GM12878 (cell line): Measurements from ENCODE around the gene TARBP2. TPM values are rescaled to one million over a fixed set of nuclear protein-coding genes. Genes with fewer than 3 reads are reported as not detected.

Experiments
- ATAC-seq: fragments of 200-7000 bp; cut with Tn5 transposase; 3 replicates; pipeline ENCODE4 v1.9.1; 2020; ENCODE audit warnings: mild to moderate bottlenecking, moderate library complexity
- BruUV-seq: library from RNA; stranded (reverse); fragments of 400-500 nt; replicated peaks from 2 replicates; lab custom pipeline; 2021; lab: Mats Ljungman, UMichigan
- CTCF ChIA-PET: fragments of 300-600 bp; sonication (Branson Sonifier 250); formaldehyde crosslinking; extraction: SDS; loops from one replicate; lab custom pipeline; 2021; ENCODE audit warnings: inconsistent platforms; lab: Yijun Ruan, JAX
- POLR2A ChIA-PET: fragments of 350-600 bp; formaldehyde crosslinking; extraction: SDS; loops from one replicate; lab custom pipeline; 2021; ENCODE audit warnings: inconsistent platforms; lab: Charles Lee
- RAD21 ChIA-PET: fragments of 300-600 bp; sonication (Branson Sonifier 250); formaldehyde crosslinking; loops from one replicate; lab custom pipeline; 2023; ENCODE audit warnings: antibody characterized with exemption; ENCODE audit not compliant: unreplicated experiment; lab: Charles Lee
- SMC1A ChIA-PET: fragments of 300-600 bp; sonication (Branson Sonifier 250); formaldehyde crosslinking; loops from one replicate; lab custom pipeline; 2023; ENCODE audit not compliant: unreplicated experiment, uncharacterized antibody; lab: Charles Lee
- DNase-seq: peaks from one replicate; pipeline ENCODE4 v3.0.0-alpha.2; 2011; ENCODE audit warnings: low read depth, low spot score
- FAIRE-seq: peaks from 3 replicates; lab custom pipeline; 2011; peaks lifted over from hg19 to GRCh38; lab: Jason Lieb, UNC
- H2AFZ ChIP-seq: 2 replicates; pipeline ENCODE4 v1.6.0; 2011; ENCODE audit warnings: low read depth, low read length, control low read depth; ENCODE audit not compliant: control insufficient read depth
- H3K27ac ChIP-seq: 2 replicates; pipeline ENCODE4 v1.5.1; 2011; ENCODE audit warnings: control low read depth; ENCODE audit not compliant: control insufficient read depth, insufficient read depth
- H3K27me3 ChIP-seq, 2 experiments: replicated peaks in 1 of 2; 2 replicates each; pipeline versions ENCODE4 v1.6.0 to v1.6.1; 2011; ENCODE audit warnings: low read length in 1 of 2; ENCODE audit not compliant: control insufficient read depth in 2 of 2, insufficient read depth in 2 of 2
- H3K36me3 ChIP-seq, 2 experiments: 2 replicates each; pipeline ENCODE4 v1.5.1; 2011; ENCODE audit warnings: low read length in 1 of 2; ENCODE audit not compliant: control insufficient read depth in 2 of 2, insufficient read depth in 2 of 2
- H3K4me1 ChIP-seq: 2 replicates; pipeline ENCODE4 v1.6.1; 2011; ENCODE audit warnings: mild to moderate bottlenecking, low read length, moderate library complexity, mixed read lengths; ENCODE audit not compliant: control insufficient read depth, insufficient read depth
- H3K4me2 ChIP-seq: 2 replicates; pipeline ENCODE4 v1.6.0; 2011; ENCODE audit warnings: control low read depth; ENCODE audit not compliant: control insufficient read depth, insufficient read depth
- H3K4me3 ChIP-seq: fragments of 200-600 bp; sonication (generic); 2 replicates; pipeline ENCODE4 v1.5.1; 2016
- H3K79me2 ChIP-seq: 2 replicates; pipeline ENCODE4 v1.6.0; 2011; ENCODE audit warnings: low read length; ENCODE audit not compliant: control insufficient read depth, insufficient read depth
- H3K9ac ChIP-seq: 2 replicates; pipeline ENCODE4 v1.8.0; 2011; ENCODE audit warnings: low read length, control low read depth, mixed read lengths; ENCODE audit not compliant: control insufficient read depth, insufficient read depth
- H3K9me3 ChIP-seq: replicated peaks from 3 replicates; pipeline ENCODE4 v1.5.1; 2011; ENCODE audit warnings: mild to moderate bottlenecking, low read length; ENCODE audit not compliant: control insufficient read depth, insufficient read depth
- H4K20me1 ChIP-seq: 2 replicates; pipeline ENCODE4 v1.6.0; 2011; ENCODE audit not compliant: control insufficient read depth, insufficient read depth
- ASH2L ChIP-seq: fragments of 300-600, 200-600 bp; sonication (generic); IDR thresholded peaks from 2 replicates; pipeline ENCODE4 v1.6.1; 2017; ENCODE audit warnings: low read depth, mild to moderate bottlenecking, borderline replicate concordance
- CREB1 ChIP-seq: IDR thresholded peaks from 2 replicates; pipeline ENCODE4 v1.6.1; 2012; ENCODE audit warnings: low read depth, mild to moderate bottlenecking, inconsistent platforms
- EED ChIP-seq: sonication (generic); IDR thresholded peaks from 2 replicates; pipeline ENCODE4 v1.6.1; 2016; ENCODE audit warnings: antibody characterized with exemption, low read depth
- FOS ChIP-seq: IDR thresholded peaks from 3 replicates; pipeline ENCODE4 v1.6.1; 2011; ENCODE audit warnings: borderline replicate concordance; ENCODE audit not compliant: insufficient read length; ENCODE audit errors: extremely low read depth
- FOXM1 ChIP-seq: IDR thresholded peaks from 2 replicates; pipeline ENCODE4 v1.6.1; 2012; ENCODE audit warnings: low read depth, mild to moderate bottlenecking, inconsistent platforms, low read length, moderate library complexity
- HDAC6 ChIP-seq: fragments of 200-600 bp; sonication (generic); IDR thresholded peaks from one replicate; pipeline ENCODE4 v1.8.0; 2017; ENCODE audit warnings: antibody characterized with exemption; ENCODE audit not compliant: unreplicated experiment
- MEF2A ChIP-seq: IDR thresholded peaks from 2 replicates; pipeline ENCODE4 v1.6.1; 2011; ENCODE audit warnings: low read depth, mild to moderate bottlenecking, low read length, moderate library complexity; ENCODE audit not compliant: insufficient read depth
- RB1 ChIP-seq: fragments of 450-650 bp; formaldehyde crosslinking; IDR thresholded peaks from 2 replicates; pipeline ENCODE4 v1.6.1; 2017; ENCODE audit warnings: mild to moderate bottlenecking, borderline replicate concordance
- SMARCA5 ChIP-seq: fragments of 450-650 bp; IDR thresholded peaks from 2 replicates; pipeline ENCODE4 v1.6.1; 2017; ENCODE audit warnings: mild to moderate bottlenecking
- SUPT20H ChIP-seq: IDR thresholded peaks from 2 replicates; pipeline ENCODE4 v1.6.1; 2011; ENCODE audit warnings: low read depth, mild to moderate bottlenecking, low read length, moderate library complexity, borderline replicate concordance; ENCODE audit not compliant: control insufficient read depth
- TAF1 ChIP-seq: IDR thresholded peaks from 2 replicates; pipeline ENCODE4 v1.6.1; 2011; ENCODE audit warnings: mild to moderate bottlenecking, low read depth, low read length, borderline replicate concordance
- whole genome bisulfite sequencing: methylation state at CpG from one replicate; pipeline ENCODE4 v1.1.6; 2016; ENCODE audit warnings: low lambda C conversion rate; ENCODE audit not compliant: insufficient replicate concordance, insufficient coverage; ENCODE audit errors: missing lambda C conversion rate; 5-methylcytosine and 5-hydroxymethylcytosine counted together
- in situ Hi-C: fragments of 300-500 bp; cut with MboI; formaldehyde crosslinking; loops from 9 replicates; pipeline ENCODE4 v1.14.3; 2018; ENCODE audit warnings: mixed read lengths
- intact Hi-C: fragments of 100-400 bp; cut with micrococcal nuclease; formaldehyde crosslinking; loops from one replicate; pipeline ENCODE4 v1.14.2; 2022; ENCODE audit not compliant: unreplicated experiment
- polyA plus RNA-seq, 11 experiments: library from polyadenylated mRNA; depleted of rRNA in 4 of 11; unstranded in 6 of 11; stranded (reverse) in 5 of 11; fragments of >200 nt; fragmentation: Nextera tagmentation in 4 of 11; fragmentation: Illumina TruSeq in 1 of 11; extraction: Ambion mirVana in 4 of 11; extraction: Trizol in 1 of 11; gene quantifications; 1 replicate in 1 of 11; 2 replicates in 10 of 11; pipeline versions ENCODE4 v1.2.1 to v1.2.3, GENCODE V29; 2011 to 2016; ENCODE audit warnings: inconsistent platforms in 2 of 11, missing spikeins in 2 of 11, low read depth in 1 of 11
- total RNA-seq, 4 experiments: library from RNA; depleted of rRNA in 3 of 4; stranded (reverse); fragments of >200 nt in 3 of 4; fragmentation: Illumina TruSeq in 1 of 4; extraction: Trizol in 1 of 4; gene quantifications; 2 replicates each; pipeline versions ENCODE4 v1.2.1 to v1.2.3, GENCODE V29; 2013 to 2021
- TF ChIP-seq, protein P1 (sequence below): fragments of 450-650 bp; conservative IDR thresholded peaks from 2 replicates; pipeline ENCODE4 v1.6.1; 2017; ENCODE audit warnings: mild to moderate bottlenecking, moderate library complexity
- TF ChIP-seq, protein P2 (sequence below): IDR thresholded peaks from 2 replicates; pipeline ENCODE4 v1.6.1; 2011; ENCODE audit warnings: borderline replicate concordance, low read depth, mild to moderate bottlenecking, moderate library complexity, low read length; ENCODE audit not compliant: insufficient read depth, poor library complexity, severe bottlenecking
- TF ChIP-seq, protein P3 (sequence below): fragments of 450-650 bp; IDR thresholded peaks from 2 replicates; pipeline ENCODE4 v1.6.1; 2017; ENCODE audit warnings: mild to moderate bottlenecking, low read depth, inconsistent platforms; ENCODE audit not compliant: poor library complexity, severe bottlenecking
- TF ChIP-seq, protein P4 (sequence below): IDR thresholded peaks from 2 replicates; pipeline ENCODE4 v1.6.1; 2012; ENCODE audit warnings: low read depth, low read length, improper control_type of control experiment

The TARBP2 gene
- total and polyA plus RNA-seq, 10 of the 15 experiments (the other 5 are each of a cell fraction or from before 2014, with no cell fraction given): 5.5 to 60.1 (median 36.8) TPM

DNA sequence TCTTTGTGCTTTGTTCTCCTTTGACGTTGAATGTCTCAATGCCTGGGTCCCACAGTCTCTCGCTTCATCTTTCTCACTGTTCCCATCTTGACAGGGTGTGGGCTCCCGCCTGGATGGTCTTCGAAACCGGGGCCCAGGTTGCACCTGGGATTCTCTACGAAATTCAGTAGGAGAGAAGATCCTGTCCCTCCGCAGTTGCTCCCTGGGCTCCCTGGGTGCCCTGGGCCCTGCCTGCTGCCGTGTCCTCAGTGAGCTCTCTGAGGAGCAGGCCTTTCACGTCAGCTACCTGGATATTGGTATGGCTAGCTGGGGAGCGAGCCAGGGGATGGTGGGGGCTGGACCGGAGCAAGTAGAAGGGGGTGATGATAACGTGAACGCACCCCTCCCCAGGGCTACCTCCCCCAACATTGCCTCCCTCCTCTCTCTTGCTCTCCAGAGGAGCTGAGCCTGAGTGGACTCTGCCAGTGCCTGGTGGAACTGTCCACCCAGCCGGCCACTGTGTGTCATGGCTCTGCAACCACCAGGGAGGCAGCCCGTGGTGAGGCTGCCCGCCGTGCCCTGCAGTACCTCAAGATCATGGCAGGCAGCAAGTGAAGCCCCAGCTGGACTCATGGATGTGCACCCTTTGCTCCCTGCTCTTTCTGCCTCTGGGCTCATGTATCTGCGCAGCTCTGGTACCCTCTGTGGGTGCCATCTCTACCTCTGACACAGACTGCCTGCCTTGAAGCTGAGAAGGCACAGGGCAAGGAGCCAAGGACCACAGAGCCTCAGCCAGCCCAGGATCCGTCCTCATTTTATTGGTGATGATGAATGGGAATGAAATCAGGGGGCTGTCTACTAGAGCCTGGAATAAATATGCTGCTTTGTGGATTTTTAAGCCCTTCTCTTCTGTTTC lies 4.7 kb downstream of the TARBP2 start (continued):
- TF ChIP-seq, protein P1, sequence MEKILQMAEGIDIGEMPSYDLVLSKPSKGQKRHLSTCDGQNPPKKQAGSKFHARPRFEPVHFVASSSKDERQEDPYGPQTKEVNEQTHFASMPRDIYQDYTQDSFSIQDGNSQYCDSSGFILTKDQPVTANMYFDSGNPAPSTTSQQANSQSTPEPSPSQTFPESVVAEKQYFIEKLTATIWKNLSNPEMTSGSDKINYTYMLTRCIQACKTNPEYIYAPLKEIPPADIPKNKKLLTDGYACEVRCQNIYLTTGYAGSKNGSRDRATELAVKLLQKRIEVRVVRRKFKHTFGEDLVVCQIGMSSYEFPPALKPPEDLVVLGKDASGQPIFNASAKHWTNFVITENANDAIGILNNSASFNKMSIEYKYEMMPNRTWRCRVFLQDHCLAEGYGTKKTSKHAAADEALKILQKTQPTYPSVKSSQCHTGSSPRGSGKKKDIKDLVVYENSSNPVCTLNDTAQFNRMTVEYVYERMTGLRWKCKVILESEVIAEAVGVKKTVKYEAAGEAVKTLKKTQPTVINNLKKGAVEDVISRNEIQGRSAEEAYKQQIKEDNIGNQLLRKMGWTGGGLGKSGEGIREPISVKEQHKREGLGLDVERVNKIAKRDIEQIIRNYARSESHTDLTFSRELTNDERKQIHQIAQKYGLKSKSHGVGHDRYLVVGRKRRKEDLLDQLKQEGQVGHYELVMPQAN: no peak
- TF ChIP-seq EED (no peak), HDAC6 (no peak), FOS (no peak), RB1 (no peak), SMARCA5 (no peak)

DNA sequence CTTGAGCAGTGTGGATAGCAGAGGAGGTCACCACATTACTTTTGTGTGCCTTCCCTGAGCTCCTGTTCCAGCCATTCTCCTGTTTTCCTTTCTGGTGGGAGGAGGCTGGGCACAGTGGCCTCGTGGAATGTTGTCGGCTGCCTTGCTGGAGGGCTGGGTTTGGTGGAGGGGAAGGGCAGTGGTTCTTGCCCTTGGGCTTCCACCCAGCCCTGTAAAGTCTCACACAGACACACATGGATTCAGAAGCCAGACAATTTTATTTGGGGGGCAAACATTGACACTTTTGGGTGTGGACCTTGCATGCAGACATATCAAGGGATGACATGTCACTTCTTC lies 5.3 kb downstream of the TARBP2 start:
- peaks cover 9 to 12% of the 10 kb centered on the region in 2 experiments; a peak in 2 of 4 replicates for H3K36me3 ChIP-seq
- RAD21 ChIA-PET: no interaction called here
- CTCF ChIA-PET: interaction anchor here (2.5 kb wide), 1 partner anchor 154 kb away, joined by 10 read pairs; no protein-coding TSS in a partner anchor
- ATAC-seq: no peak
- no peak for DNase-seq
- peaks cover 8% of the 10 kb centered on the region for H3K79me2 ChIP-seq
- SMC1A ChIA-PET: interaction anchor here (1.4 to 4.9 kb wide), 2 partner anchors 30 to 154 kb away, joined by 3 to 32 read pairs; no protein-coding TSS in a partner anchor
- no peak overlapping the region for H3K4me2 ChIP-seq
- no peaks in the 10 kb centered on the region for H3K27me3 ChIP-seq
- H2AFZ ChIP-seq: no peak overlapping the region
- no peak for FAIRE-seq
- intact Hi-C loops: loop anchor here (5.0 kb wide), 1 partner anchor 294 kb away; no protein-coding TSS in a partner anchor
- BruUV-seq: no TSS peak
- POLR2A ChIA-PET: no interaction called here
- no peak overlapping the region for H3K9ac ChIP-seq
- 100% methylated on average over 2 of the region's 2 CpGs for WGBS
- H3K9me3 ChIP-seq: no peaks in the 10 kb centered on the region
- H3K27ac ChIP-seq: no peak overlapping the region
- no peak overlapping the region for H3K4me3 ChIP-seq
- in situ Hi-C loops: no loop called here
- H4K20me1 ChIP-seq: no peaks in the 10 kb centered on the region
- H3K4me1 ChIP-seq: peaks cover 10% of the 10 kb centered on the region
- TF ChIP-seq, protein P2, sequence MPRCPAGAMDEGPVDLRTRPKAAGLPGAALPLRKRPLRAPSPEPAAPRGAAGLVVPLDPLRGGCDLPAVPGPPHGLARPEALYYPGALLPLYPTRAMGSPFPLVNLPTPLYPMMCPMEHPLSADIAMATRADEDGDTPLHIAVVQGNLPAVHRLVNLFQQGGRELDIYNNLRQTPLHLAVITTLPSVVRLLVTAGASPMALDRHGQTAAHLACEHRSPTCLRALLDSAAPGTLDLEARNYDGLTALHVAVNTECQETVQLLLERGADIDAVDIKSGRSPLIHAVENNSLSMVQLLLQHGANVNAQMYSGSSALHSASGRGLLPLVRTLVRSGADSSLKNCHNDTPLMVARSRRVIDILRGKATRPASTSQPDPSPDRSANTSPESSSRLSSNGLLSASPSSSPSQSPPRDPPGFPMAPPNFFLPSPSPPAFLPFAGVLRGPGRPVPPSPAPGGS: no peak
- TF ChIP-seq MEF2A (no peak), FOXM1 (no peak), TAF1 (no peak), ASH2L (no peak), SUPT20H (no peak), CREB1 (no peak)
- TF ChIP-seq, protein P3, sequence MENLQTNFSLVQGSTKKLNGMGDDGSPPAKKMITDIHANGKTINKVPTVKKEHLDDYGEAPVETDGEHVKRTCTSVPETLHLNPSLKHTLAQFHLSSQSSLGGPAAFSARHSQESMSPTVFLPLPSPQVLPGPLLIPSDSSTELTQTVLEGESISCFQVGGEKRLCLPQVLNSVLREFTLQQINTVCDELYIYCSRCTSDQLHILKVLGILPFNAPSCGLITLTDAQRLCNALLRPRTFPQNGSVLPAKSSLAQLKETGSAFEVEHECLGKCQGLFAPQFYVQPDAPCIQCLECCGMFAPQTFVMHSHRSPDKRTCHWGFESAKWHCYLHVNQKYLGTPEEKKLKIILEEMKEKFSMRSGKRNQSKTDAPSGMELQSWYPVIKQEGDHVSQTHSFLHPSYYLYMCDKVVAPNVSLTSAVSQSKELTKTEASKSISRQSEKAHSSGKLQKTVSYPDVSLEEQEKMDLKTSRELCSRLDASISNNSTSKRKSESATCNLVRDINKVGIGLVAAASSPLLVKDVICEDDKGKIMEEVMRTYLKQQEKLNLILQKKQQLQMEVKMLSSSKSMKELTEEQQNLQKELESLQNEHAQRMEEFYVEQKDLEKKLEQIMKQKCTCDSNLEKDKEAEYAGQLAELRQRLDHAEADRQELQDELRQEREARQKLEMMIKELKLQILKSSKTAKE: no peak
- TF ChIP-seq, protein P4, sequence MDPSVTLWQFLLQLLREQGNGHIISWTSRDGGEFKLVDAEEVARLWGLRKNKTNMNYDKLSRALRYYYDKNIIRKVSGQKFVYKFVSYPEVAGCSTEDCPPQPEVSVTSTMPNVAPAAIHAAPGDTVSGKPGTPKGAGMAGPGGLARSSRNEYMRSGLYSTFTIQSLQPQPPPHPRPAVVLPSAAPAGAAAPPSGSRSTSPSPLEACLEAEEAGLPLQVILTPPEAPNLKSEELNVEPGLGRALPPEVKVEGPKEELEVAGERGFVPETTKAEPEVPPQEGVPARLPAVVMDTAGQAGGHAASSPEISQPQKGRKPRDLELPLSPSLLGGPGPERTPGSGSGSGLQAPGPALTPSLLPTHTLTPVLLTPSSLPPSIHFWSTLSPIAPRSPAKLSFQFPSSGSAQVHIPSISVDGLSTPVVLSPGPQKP: no peak
